ENCODE measurements around the gene TMEM208. TPM values are rescaled to one million over a fixed set of nuclear protein-coding genes. Genes with fewer than 3 reads are reported as not detected.

The TMEM208 gene
- polyA plus RNA-seq, 2 of the 4 experiments (the other 2 are of a cell fraction) = 73.5 to 114 TPM

GRCh38 chr16:67252609-67253497 is 25.9 kb downstream of the TMEM208 start:
- H3K9me3 ChIP-seq = no peaks in the 10 kb centered on the region
- no peak overlapping the region for H3K4me3 ChIP-seq
- ChIA-PET POLR2A (no interaction called here), CTCF (interaction anchor here (0.6 to 1.7 kb wide), 6 partner anchors 8 to 275 kb away, joined by 3 to 8 read pairs (median 3); no protein-coding TSS in a partner anchor)
- FAIRE-seq = no peak
- WGBS (ENCODE audit: missing lambda C conversion rate) = 96% methylated on average over 4 of the region's 4 CpGs
- no peak overlapping the region for H3K4me2 ChIP-seq
- no peak overlapping the region for H3K27ac ChIP-seq
- no peak for TF ChIP-seq HEYL (CRISPR knock-in tag; IDR thresholded peaks at IDR 0.05)
- no peak for TF ChIP-seq PBX3 (IDR thresholded peaks at IDR 0.05)
- TF ChIP-seq CTCF (IDR thresholded peaks at IDR 0.05) = no peak
- no peak for TF ChIP-seq REST (IDR thresholded peaks at IDR 0.05)
- no peak for TF ChIP-seq POLR2A (IDR thresholded peaks at IDR 0.05; ENCODE audit: low read length)
- H3K4me1 ChIP-seq = peaks cover 14% of the 10 kb centered on the region
- DNase-seq (ENCODE audit: low read depth in 1 of 2, low spot score in 1 of 2) = no peak
- no peak for ATAC-seq

GRCh38 chr16:67254801-67255552 is 28.0 kb downstream of the TMEM208 start:
- no peak overlapping the region for H3K4me2 ChIP-seq
- H3K4me3 ChIP-seq = no peak overlapping the region
- no peak overlapping the region for H3K27ac ChIP-seq
- no peak for TF ChIP-seq KDM5A (IDR thresholded peaks at IDR 0.05)
- TF ChIP-seq JUN (IDR thresholded peaks at IDR 0.05) = no peak
- TF ChIP-seq RFX5 (IDR thresholded peaks at IDR 0.05) = no peak
- no peak for TF ChIP-seq PHF8 (IDR thresholded peaks at IDR 0.05; ENCODE audit: borderline replicate concordance, low read depth)
- TF ChIP-seq E2F6 (IDR thresholded peaks at IDR 0.05; ENCODE audit: borderline replicate concordance, low read depth) = no peak
- TF ChIP-seq RAD21 (conservative IDR thresholded peaks at IDR 0.05 in 1 of 2, IDR thresholded peaks at IDR 0.05 in 1 of 2) = no peak
- TF ChIP-seq PBX3 (IDR thresholded peaks at IDR 0.05) = no peak
- TF ChIP-seq HOXB13 (CRISPR knock-in tag; IDR thresholded peaks at IDR 0.05; ENCODE audit: low read depth) = no peak
- no peak for TF ChIP-seq CBX2 (IDR thresholded peaks at IDR 0.05; ENCODE audit: borderline replicate concordance, low read depth)
- TF ChIP-seq CEBPB (IDR thresholded peaks at IDR 0.05) = no peak
- TF ChIP-seq SREBF2 (IDR thresholded peaks at IDR 0.05) = no peak
- TF ChIP-seq BCL3 (IDR thresholded peaks at IDR 0.05) = no peak
- no peak for TF ChIP-seq ZC3H11A (IDR thresholded peaks at IDR 0.05)
- TF ChIP-seq FOSB (CRISPR knock-in tag; IDR thresholded peaks at IDR 0.05) = no peak
- no peak for TF ChIP-seq HMGXB4 (CRISPR knock-in tag; IDR thresholded peaks at IDR 0.05; ENCODE audit: borderline replicate concordance)
- no peak for TF ChIP-seq ZNF302 (CRISPR knock-in tag; IDR thresholded peaks at IDR 0.05)
- TF ChIP-seq HOXB5 (CRISPR knock-in tag; IDR thresholded peaks at IDR 0.05) = no peak
- WGBS (ENCODE audit: missing lambda C conversion rate) = 88% methylated on average over 17 of the region's 18 CpGs
- ATAC-seq (no peak), DNase-seq (ENCODE audit: low read depth in 1 of 2, low spot score in 1 of 2) (no peak), FAIRE-seq (no peak)
- CTCF ChIA-PET = interaction anchor here (0.6 to 2.4 kb wide), 5 partner anchors 9 to 245 kb away, joined by 3 to 9 read pairs (median 4); partner anchors contain the start of gene ZDHHC1
- POLR2A ChIA-PET = no interaction called here
- H3K9me3 ChIP-seq = no peaks in the 10 kb centered on the region
- H3K4me1 ChIP-seq = 0 out of 3 replicates have a peak, but pooled peaks cover 3% of the 10 kb centered on the region

Data from A549 (cell line).